SK-N-MC (cell line): Measurements from ENCODE around the gene POLR2H.

Experiments used
- EZH2 ChIP-seq: fragments of 200-600 bp; sonication (generic); IDR thresholded peaks from one replicate; pipeline ENCODE4 v1.6.1; 2017; ENCODE audit warnings: antibody characterized with exemption
- FOXP2 ChIP-seq: optimal IDR thresholded peaks from 2 replicates; pipeline ENCODE3; 2011; ENCODE audit warnings: mild to moderate bottlenecking, moderate library complexity; ENCODE audit not compliant: insufficient read depth; ENCODE audit errors: extremely low read length, control extremely low read depth
- POLR2AphosphoS5 ChIP-seq: IDR thresholded peaks from 2 replicates; pipeline ENCODE4 v1.6.1; 2012; ENCODE audit warnings: mild to moderate bottlenecking, low read depth, low read length, borderline replicate concordance

DNA sequence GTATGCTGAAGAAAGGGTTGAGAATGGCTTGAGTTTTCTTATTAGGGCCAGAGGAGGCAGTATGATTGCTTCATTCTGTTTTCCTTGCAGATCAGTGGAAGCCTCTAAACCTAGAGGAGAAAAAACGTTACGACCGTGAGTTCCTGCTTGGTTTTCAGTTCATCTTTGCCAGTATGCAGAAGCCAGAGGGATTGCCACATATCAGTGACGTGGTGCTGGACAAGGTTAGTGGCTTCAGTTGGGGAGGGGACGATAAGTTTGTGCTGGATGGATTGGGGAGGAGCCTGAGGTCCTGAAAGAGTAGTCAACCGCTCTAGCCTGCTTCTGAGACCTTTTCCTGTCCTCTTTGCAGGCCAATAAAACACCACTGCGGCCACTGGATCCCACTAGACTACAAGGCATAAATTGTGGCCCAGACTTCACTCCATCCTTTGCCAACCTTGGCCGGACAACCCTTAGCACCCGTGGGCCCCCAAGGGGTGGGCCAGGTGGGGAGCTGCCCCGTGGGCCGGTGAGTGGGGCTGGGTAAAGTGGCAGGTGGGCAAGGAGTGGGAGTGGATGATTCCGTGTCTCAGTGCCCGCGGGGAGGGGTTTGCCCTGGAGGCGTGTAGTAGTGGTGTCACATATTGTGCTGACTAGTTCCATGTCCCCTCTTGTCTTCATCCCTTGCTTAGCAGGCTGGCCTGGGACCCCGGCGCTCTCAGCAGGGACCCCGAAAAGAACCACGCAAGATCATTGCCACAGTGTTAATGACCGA, 38.6 kb upstream of the POLR2H start:
- TF ChIP-seq EZH2 (no peak), POLR2AphosphoS5 (no peak), FOXP2 (no peak)
